CD14-positive monocyte (primary cell): ENCODE measurements around the gene PRRX2. TPM values are rescaled to one million over a fixed set of nuclear protein-coding genes. Genes with fewer than 3 reads are reported as not detected.

Experiments used
- DNase-seq, 3 donors: peaks; one replicate each; pipeline ENCODE4 v3.0.0-alpha.2; 2011 to 2022
- H2AFZ ChIP-seq: 2 replicates; pipeline ENCODE4 v1.6.0; 2012; ENCODE audit warnings: mild to moderate bottlenecking, low read depth, low read length, inconsistent platforms; ENCODE audit not compliant: insufficient read depth, poor library complexity, severe bottlenecking
- H3K27ac ChIP-seq, 2 donors: 1 replicate in 1 of 2; 2 replicates in 1 of 2; pipeline ENCODE4 v1.5.1; 2012 to 2013; ENCODE audit warnings: low read length in 2 of 2, control low read depth in 1 of 2, inconsistent platforms in 1 of 2, low read depth in 1 of 2, mild to moderate bottlenecking in 1 of 2
- H3K27me3 ChIP-seq, 2 donors: one replicate each; pipeline versions ENCODE4 v1.6.0 to v1.6.1; 2011 to 2013; ENCODE audit warnings: low read length in 2 of 2; ENCODE audit not compliant: control insufficient read depth in 2 of 2, insufficient read depth in 2 of 2
- H3K36me3 ChIP-seq, 2 donors: replicated peaks in 1 of 2; 1 replicate in 1 of 2; 2 replicates in 1 of 2; pipeline versions ENCODE4 v1.5.1 to v1.6.1; 2012 to 2013; ENCODE audit warnings: low read length in 2 of 2, control low read depth in 1 of 2, inconsistent platforms in 1 of 2, mild to moderate bottlenecking in 1 of 2; ENCODE audit not compliant: insufficient read depth in 2 of 2, control insufficient read depth in 1 of 2
- H3K4me1 ChIP-seq, 2 donors: 1 replicate in 1 of 2; 2 replicates in 1 of 2; pipeline versions ENCODE4 v1.5.1 to v1.6.1; 2012 to 2013; ENCODE audit warnings: low read length in 2 of 2, control low read depth in 1 of 2, inconsistent platforms in 1 of 2, mild to moderate bottlenecking in 1 of 2, moderate library complexity in 1 of 2; ENCODE audit not compliant: insufficient read depth in 2 of 2, control insufficient read depth in 1 of 2
- H3K4me2 ChIP-seq: replicated peaks from 2 replicates; pipeline ENCODE3; 2012; ENCODE audit warnings: low read length, moderate library complexity, mild to moderate bottlenecking; ENCODE audit not compliant: poor library complexity, severe bottlenecking; ENCODE audit errors: extremely low read depth
- H3K4me3 ChIP-seq, 3 experiments: fragments of 200-600 bp in 1 of 3; sonication (generic) in 1 of 3; replicated peaks in 1 of 3; 1 replicate in 2 of 3; 2 replicates in 1 of 3; pipeline ENCODE4 v1.5.1; 2011 to 2013; ENCODE audit warnings: low read length in 3 of 3, mild to moderate bottlenecking in 3 of 3, control low read depth in 2 of 3, low read depth in 2 of 3, inconsistent platforms in 1 of 3, moderate library complexity in 1 of 3
- H3K79me2 ChIP-seq: 2 replicates; pipeline ENCODE4 v1.6.0; 2012; ENCODE audit warnings: mild to moderate bottlenecking, control low read depth, inconsistent platforms, low read length, moderate library complexity; ENCODE audit not compliant: insufficient read depth
- H3K9ac ChIP-seq: 2 replicates; pipeline ENCODE4 v1.6.0; 2017; ENCODE audit warnings: low read length, mild to moderate bottlenecking; ENCODE audit not compliant: insufficient read depth, poor library complexity, severe bottlenecking
- H3K9me3 ChIP-seq, 2 donors: replicated peaks in 1 of 2; 1 replicate in 1 of 2; 2 replicates in 1 of 2; pipeline versions ENCODE4 v1.5.1 to v1.6.1; 2012 to 2013; ENCODE audit warnings: low read length in 2 of 2, control low read depth in 1 of 2; ENCODE audit not compliant: control insufficient read depth in 1 of 2, insufficient read depth in 1 of 2
- H4K20me1 ChIP-seq: 2 replicates; pipeline ENCODE4 v1.6.0; 2012; ENCODE audit warnings: mild to moderate bottlenecking, low read length, control low read depth, moderate library complexity; ENCODE audit not compliant: insufficient read depth
- H3K27ac Mint-ChIP-seq, 7 donors: one replicate each; pipeline ENCODE4 v1.8.0; 2020; ENCODE audit warnings: mild to moderate bottlenecking in 7 of 7, mixed read lengths in 7 of 7, moderate library complexity in 6 of 7, inconsistent platforms in 2 of 7
- H3K27me3 Mint-ChIP-seq, 3 donors: one replicate each; pipeline ENCODE4 v1.8.0; 2021 to 2022; ENCODE audit warnings: low read depth in 3 of 3, mild to moderate bottlenecking in 3 of 3, mixed read lengths in 3 of 3, moderate library complexity in 3 of 3, inconsistent platforms in 1 of 3
- H3K36me3 Mint-ChIP-seq, 2 donors: one replicate each; pipeline ENCODE4 v1.8.0; 2020; ENCODE audit warnings: mixed read lengths in 2 of 2, inconsistent platforms in 1 of 2, mild to moderate bottlenecking in 1 of 2
- H3K4me1 Mint-ChIP-seq: one replicate; pipeline ENCODE4 v1.8.0; 2020; ENCODE audit warnings: mild to moderate bottlenecking, mixed read lengths
- H3K4me3 Mint-ChIP-seq, 2 donors: one replicate each; pipeline ENCODE4 v1.8.0; 2020; ENCODE audit warnings: mild to moderate bottlenecking in 2 of 2, mixed read lengths in 2 of 2, moderate library complexity in 1 of 2
- H3K9me3 Mint-ChIP-seq, 7 donors: one replicate each; pipeline ENCODE4 v1.8.0; 2020 to 2022; ENCODE audit warnings: mixed read lengths in 7 of 7, mild to moderate bottlenecking in 6 of 7, moderate library complexity in 6 of 7, inconsistent platforms in 2 of 7
- CTCF ChIP-seq: fragments of 200-600 bp; IDR thresholded peaks from one replicate; pipeline ENCODE4 v1.8.0; 2022; ENCODE audit warnings: antibody characterized with exemption, mild to moderate bottlenecking
- WGBS: methylation state at CpG from one replicate; pipeline ENCODE4 v1.1.5; 2013; ENCODE audit warnings: missing lambda C conversion rate; ENCODE audit not compliant: insufficient coverage; 5-methylcytosine and 5-hydroxymethylcytosine counted together
- intact Hi-C, 2 donors: fragments of 100-400 bp; cut with micrococcal nuclease; formaldehyde crosslinking; loops; one replicate each; pipeline versions ENCODE4 v1.15.0 to v1.15.1; 2023
- polyA plus RNA-seq, 3 donors: library from polyadenylated mRNA; depleted of rRNA in 1 of 3; unstranded in 2 of 3; stranded (reverse) in 1 of 3; fragments of 300-500 nt in 2 of 3; fragments of >200 nt in 1 of 3; fragmentation: Illumina TruSeq in 2 of 3; gene quantifications; 1 replicate in 2 of 3; 2 replicates in 1 of 3; pipeline ENCODE4 v1.2.3, GENCODE V29; 2012 to 2021

Gene PRRX2
- polyA plus RNA-seq, 3 donors = not detected

- H3K36me3 Mint-ChIP-seq = no peaks in the 10 kb centered on the region
Measured at GRCh38 chr9:129675620-129676019, 10.2 kb downstream of the PRRX2 start.

GRCh38 chr9:129676287-129676686 lies 10.8 kb downstream of the PRRX2 start:
- DNase-seq = no peak
- intact Hi-C loops = no loop called here
- H3K27me3 ChIP-seq = no peaks in the 10 kb centered on the region
- no peak for TF ChIP-seq CTCF
- no peak overlapping the region for H3K4me3 ChIP-seq
- no peaks in the 10 kb centered on the region for H3K36me3 ChIP-seq
- H3K4me3 Mint-ChIP-seq = peak overlapping the region in 1 of 2 donors; percentile 35
- no peaks in the 10 kb centered on the region for H3K4me1 ChIP-seq
- no peaks in the 10 kb centered on the region for H3K36me3 Mint-ChIP-seq
- H3K27me3 Mint-ChIP-seq = peaks cover 12 to 22% (median 18%) of the 10 kb centered on the region in 3 donors
- no peak overlapping the region for H3K27ac ChIP-seq
- no peak overlapping the region for H3K4me2 ChIP-seq
- no peak overlapping the region for H2AFZ ChIP-seq
- no peaks in the 10 kb centered on the region for H3K9me3 ChIP-seq
- no peaks in the 10 kb centered on the region for H3K4me1 Mint-ChIP-seq
- WGBS = 89% methylated on average over 4 of the region's 4 CpGs
- H3K9ac ChIP-seq = no peak overlapping the region
- H4K20me1 ChIP-seq = no peaks in the 10 kb centered on the region
- no peak overlapping the region for H3K27ac Mint-ChIP-seq
- peaks cover 0 to 3% (median 0%) of the 10 kb centered on the region in 7 donors for H3K9me3 Mint-ChIP-seq
- no peaks in the 10 kb centered on the region for H3K79me2 ChIP-seq

More at GRCh38 chr9:129675620-129676019, 10.2 kb downstream of the PRRX2 start:
- no peak overlapping the region for H3K4me3 ChIP-seq
- no peak overlapping the region for H2AFZ ChIP-seq
- H3K9me3 ChIP-seq = no peaks in the 10 kb centered on the region
- no peak overlapping the region for H3K27ac ChIP-seq
- no peaks in the 10 kb centered on the region for H4K20me1 ChIP-seq
- no peaks in the 10 kb centered on the region for H3K79me2 ChIP-seq
- no peak for DNase-seq
- intact Hi-C loops = no loop called here
- no peak for TF ChIP-seq CTCF
- H3K27me3 ChIP-seq = no peaks in the 10 kb centered on the region
- 90% methylated on average over 19 of the region's 27 CpGs for WGBS
- H3K9ac ChIP-seq = no peak overlapping the region
- H3K4me2 ChIP-seq = no peak overlapping the region
- Mint-ChIP-seq H3K4me1 (no peaks in the 10 kb centered on the region), H3K27ac (no peak overlapping the region), H3K9me3 (peaks cover 0 to 3% (median 0%) of the 10 kb centered on the region in 7 donors), H3K27me3 (peaks cover 11 to 19% (median 17%) of the 10 kb centered on the region in 3 donors), H3K4me3 (no peak overlapping the region)
- no peaks in the 10 kb centered on the region for H3K36me3 ChIP-seq
- H3K4me1 ChIP-seq = no peaks in the 10 kb centered on the region
